ENCODE measurements around the gene COA5. TPM values are rescaled to one million over a fixed set of nuclear protein-coding genes. Genes with fewer than 3 reads are reported as not detected.

Gene COA5, protein sequence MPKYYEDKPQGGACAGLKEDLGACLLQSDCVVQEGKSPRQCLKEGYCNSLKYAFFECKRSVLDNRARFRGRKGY
- 20.0 and 23.7 TPM in 2 replicates for total RNA-seq

DNA sequence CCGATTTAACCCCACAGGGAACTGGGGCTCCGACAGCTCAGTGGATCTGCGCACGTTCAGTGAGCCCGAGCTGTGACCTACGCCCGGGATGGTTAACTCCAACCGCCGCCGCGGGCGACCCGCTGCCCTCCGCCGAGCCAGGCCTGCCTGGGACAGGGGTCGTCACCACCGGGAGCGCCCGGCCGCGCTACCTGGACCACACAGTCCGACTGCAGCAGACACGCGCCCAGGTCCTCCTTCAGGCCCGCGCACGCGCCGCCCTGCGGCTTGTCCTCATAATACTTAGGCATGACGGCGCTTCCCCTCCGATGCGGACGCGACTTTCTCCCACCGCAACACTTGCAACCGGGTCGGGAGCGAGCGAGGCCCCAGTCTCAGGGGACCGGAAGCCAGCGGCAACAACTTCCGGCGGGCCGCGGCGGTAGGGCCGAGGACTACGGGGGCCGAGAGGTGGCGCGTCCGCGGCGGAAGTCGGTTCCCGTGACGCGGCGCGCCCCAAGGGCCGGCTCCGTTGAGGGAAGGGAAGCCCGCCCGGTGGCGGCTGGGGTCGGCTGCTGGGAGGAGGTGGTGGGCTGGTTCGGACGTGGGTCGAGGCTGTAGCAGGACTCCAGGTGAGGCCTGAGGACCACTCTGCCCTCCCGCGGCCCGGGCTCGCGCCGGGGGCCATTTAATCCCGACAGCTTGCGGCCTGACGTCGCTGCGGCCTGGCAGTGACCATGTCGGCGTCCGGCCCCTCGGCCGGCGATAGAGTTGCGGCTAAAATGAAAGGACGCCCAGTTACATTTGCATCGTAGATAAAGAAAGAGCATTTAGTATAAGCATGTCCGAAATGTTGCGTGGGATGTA is at the start of gene COA5, which contains the start of gene UNC50:
COA5 (minus strand) TSS at position 397 of the 846 bp plus-strand sequence; CDS start at position 290, 107 bp downstream.
UNC50 (plus strand) TSS at position 474 of the 846 bp plus-strand sequence. CDS start 1,171 bp downstream, outside the sequence.
- DNase-seq = peak; percentile 96

DNA sequence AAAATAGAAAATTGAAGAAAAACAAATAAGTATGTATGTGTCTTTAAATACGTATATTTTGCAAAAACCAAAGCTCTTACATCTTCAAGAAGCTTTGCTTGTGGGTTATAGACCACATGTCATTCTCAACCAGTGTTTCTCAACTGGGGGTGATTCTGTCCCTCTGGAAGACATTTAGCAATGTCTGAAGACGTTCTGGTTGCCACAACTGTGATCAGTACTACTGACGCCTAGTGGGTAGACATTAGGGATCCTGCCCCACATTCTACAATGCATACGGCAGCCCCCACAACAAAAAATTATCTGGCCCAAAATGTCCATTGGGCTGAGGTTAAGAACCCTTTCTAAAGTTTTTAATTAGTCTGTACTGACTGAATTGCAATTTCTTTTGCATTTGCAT is 48.5 kb upstream of the COA5 start:
- DNase-seq = no peak

DNA sequence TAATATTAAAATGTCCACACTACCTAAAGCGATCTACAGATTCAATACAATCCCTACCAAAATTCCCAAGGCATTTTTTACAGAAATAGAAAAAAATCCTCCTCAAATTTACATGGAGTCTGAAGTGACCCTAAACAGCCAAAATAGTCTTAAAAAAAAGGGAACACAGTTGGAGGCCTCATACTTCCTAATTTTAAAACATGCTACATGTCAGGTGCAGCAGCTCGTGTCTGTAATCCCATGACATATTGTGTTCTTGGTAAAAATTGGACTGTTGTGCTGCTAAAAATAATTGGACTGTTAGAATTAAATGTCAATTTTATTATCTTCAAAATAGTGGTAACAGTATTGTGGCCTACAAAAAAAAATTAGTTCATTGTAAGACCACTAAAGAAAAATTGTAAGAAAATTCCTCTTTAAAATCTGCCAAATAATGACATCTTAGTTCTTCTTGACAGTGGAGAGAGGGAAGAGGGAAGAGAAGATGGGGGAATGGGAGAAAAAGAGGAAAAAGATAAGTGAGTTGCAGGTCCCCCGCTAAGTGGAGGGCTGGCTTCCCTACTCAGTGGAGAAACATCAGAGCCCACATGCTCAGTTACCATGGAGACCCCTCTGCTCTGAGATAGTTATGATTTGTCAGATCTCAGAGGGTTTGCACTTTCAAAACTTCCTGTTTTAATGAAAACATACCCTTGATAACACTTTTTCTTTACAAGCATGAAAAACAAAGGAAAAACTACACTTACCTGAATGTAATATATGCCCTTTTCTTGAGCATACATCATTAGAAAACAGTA is 46.6 kb upstream of the COA5 start:
- DNase-seq = peak; percentile 52

DNA sequence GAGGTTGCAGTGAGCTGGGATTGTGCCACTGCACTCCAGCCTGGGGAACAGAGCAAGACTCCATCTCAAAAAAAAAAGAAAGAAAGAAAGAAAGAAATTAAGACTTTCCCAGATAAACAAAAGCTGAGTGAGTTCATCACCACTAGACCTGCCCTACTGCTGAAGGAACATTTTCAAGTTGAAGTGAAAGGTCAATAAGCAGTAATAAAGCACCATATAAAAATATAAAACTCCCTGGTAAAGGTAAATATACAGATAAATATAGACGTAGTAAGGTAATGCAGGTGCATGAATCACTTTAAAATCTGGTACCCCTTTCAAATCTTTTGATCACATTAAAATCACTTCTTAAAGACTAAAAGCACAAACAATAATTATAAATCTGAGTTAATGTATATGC is 42.7 kb upstream of the COA5 start:
- no peak for DNase-seq

DNA sequence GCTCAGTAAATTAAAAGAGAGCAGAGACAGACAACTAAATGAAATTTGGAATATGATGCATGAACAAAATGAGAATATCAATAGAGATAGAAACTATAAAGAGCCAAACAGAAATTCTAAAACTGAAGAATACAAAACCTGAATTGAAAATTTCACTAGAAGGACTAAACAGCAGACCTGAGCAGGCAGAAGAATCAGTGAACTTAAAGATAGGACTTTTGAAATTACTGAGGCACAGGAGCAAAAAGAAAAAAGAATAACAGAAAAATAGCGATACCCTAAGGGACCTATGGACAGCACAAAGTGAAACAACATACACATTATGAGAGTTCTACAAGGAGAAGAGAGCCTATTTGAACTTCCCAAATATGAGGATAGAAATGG is 41.7 kb upstream of the COA5 start:
- no peak for DNase-seq

DNA sequence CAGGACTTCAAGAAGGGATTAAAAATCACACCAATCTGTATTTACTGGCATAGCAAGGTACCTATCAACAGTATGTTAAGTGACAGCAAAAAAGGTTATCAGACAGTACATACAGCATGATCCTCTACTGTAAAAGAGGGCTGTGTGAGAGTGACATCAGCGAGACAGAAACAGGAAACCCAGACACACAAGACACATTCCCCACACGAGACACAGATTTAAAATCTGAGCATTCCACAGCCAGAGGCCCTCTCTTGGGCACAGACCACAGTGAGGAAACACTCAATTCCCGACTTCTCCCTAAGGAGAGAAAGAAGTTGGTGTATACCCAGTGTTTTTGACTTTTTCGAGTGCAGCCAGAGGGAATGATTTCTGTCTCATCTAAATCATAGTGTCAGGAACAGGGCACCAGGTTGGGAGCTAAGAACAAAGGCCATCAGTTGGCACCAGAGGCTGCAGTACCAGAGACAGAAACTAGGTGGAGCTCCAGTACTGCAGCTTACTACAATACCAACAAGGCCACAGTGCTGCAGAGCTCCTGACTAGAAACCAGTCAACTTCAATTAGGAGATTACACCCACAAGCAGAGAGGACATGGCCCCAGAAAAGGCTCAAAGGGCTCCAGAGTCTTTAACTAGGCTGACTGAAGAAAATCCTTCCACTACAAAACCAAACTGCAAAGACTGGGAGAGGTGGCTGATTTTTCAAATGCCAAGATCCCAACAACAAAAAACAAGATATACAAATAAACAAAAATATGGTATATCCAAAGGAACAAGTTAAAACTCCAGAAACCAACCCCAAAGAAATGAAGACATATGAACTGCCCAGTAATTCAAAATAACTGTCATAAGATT is 41.1 kb upstream of the COA5 start:
- peak; percentile 93 for DNase-seq

DNA sequence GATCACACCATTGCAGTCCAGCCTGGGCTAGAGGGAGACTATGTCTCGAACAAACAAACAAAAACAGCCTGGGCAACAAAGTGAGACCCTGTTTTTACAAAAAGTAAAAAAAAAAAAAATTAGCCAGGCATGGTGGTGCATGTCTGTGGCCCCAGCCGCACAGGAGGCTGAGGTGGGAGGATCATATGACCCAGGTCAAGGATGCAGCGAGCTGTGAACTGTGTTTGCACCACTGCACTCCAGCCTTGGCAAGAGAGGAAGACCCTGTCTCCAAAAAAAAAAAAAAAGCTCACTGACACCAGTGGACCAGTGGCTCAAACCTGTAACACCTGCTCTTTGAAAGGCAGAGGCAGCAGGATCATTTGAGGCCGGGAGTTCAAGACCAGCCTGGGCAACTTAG is 40.1 kb upstream of the COA5 start:
- no peak for DNase-seq

DNA sequence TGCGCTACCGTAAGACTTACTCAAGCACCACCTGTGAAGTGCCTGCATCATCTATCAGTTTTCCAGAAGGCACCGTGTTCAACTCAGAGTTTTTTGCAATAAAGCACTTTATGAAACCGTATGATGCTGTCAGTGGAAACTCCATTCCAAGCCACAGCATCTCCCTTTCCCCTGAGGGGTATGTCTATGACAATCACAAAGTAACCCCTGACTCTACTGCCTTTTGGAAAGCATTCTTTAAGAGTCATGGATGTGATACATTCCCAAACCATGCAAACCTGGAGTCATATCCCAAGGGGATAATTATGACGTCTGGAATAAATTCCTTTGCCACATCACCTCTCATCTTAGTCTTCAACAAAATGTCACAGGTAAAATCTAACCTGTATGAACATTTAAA is 39.3 kb upstream of the COA5 start:
- DNase-seq = no peak

DNA sequence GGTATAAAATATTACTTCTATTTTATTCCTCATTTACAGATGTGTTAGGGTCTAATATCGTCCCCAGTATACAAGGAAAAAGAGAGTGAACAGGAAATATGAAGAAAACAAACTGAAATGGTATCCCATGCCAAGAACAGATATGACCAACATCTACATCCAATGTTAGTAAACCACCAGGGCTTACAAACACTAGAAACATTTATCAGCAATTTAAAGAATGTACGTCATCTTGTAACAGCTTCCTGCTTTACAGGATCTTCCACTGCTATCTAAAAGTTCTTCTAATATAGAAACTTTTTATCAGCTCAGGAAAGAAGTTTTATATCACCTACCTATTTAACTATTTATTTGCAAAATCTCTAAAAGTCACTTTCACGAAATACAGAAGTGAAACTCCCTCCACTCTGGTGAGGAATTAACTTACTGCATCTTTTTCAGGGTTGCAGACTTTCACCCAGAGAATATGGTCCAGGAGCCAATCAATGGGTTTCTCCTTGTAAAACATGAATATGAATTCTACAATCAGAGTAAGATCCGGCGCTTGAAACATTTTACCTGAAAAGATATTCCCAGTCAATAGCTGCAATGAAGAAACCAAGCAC is 35.3 kb upstream of the COA5 start:
- no peak for DNase-seq

DNA sequence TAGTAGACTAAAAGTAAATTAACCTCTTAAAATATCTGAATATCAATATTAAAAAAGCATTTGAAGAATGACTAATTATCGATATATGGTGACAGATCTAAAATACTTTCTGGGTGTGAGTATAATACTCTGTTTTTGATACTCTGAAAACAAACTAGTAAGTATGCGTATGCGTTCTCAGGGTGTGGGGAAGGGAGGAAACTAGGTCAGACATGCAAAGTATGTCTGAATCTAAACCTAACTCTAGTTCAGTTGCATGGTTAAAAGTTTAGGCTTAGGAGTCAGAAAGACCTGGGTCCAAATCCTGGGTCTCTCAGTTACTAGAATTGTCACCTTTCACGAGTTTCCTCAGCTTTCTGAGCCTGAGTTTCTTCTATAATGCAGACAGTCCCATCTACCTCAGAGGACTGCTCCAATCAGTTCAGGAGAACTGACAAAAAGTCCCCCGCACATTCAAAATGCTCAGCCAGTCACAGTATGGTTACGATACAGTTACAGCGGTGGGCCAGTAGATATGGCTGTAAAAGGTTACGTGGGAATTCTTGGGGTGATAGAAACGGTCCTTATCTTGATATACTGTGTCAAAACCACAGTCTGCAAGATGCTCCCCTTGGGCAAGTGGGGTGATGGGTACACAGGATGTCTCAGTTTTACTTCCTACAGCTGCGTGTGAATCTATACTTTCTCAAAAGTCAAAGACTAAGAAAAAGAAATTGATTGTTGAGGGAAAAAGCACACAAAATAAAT is 29.3 kb upstream of the COA5 start:
- no peak for DNase-seq

DNA sequence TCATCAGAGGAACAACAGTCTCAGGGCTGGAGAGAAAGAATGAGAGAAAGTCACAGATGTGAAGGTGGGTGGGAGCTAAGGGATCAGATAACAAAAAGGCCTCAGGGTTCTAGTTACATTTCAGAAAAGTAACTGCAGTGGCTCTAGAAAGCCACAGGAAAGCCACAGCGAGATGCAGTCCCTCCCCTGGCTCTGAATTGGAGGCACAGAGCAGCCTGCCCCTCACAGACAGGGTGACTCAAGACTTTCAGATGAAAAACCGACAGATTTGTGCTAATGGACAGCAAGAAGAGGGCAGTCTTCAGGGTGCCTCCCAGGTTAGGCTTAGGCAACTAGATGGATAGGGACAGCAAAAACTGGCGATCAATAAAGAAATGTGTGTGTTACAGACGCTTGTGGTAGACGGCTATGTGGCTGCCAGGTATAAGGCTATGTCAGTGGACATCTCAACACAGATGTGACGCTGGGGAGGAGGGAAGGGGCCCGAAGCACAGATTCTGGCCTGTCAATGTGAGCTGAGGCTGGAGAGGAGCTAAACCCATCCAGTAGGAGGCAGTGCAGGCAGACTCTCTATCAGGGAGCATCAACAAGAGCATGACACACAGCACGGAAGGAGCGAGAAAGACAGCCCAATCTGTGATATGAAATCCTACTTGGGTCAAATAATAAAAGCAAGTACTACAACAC is 26.2 kb upstream of the COA5 start:
- DNase-seq = peak; percentile 48

DNA sequence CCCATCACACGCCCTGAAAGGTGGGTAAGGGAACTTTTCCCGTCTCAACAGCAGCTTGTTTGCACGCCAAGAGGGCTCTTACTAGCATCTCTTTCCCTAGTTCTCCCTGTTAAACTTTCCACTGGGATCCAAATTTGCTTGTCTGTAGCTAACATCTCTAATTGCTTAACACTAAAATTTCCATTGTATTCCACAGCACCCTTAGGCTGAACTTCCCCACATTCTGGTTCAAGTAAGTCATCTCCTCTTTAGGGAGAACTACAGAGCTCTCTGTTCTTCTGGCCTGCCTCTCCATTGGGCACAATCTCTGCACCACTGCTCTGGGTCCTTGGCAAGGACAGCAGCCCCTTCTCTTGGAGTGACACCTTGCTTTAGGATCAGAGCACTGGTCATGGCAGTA is 24.0 kb upstream of the COA5 start:
- no peak for DNase-seq

DNA sequence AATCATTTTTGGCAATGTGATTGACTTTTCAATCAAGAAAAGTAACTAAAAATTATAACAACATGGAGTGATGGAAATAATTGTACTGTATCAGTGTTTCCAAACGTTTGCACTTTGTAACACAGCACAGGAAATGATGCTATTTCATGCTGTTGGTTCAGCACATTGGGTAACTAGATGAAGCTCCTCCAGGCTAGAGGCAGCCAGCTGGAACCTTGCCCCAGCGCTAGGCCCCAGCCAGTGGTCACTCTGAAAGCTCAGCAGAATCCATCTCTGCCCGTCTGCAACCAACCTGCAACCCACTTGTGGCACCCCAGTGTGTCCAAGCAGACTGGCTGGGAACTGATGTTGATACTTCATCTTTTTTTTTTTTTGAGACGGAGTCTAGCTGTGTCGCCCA is 15.3 kb upstream of the COA5 start:
- peak; percentile 75 for DNase-seq

DNA sequence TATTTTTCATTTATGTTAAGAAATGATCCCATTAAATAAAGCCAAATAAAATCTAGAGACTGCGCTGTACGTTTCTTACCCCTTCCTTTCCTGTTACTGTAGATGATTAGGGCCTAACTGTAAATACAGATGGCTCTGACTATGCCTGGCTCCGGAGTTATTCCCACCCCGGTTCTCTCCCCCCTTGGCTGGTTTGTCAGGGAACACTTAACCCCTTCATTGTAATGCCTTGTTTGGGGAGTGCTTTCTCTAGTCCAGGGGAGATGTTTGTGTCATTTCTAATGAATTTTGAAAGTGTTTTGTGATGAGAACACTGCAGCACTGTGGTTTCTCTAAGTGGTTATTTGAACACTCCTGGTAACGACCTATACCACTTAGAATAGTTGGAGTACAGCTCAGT is 8.8 kb upstream of the COA5 start:
- no peak for DNase-seq

DNA sequence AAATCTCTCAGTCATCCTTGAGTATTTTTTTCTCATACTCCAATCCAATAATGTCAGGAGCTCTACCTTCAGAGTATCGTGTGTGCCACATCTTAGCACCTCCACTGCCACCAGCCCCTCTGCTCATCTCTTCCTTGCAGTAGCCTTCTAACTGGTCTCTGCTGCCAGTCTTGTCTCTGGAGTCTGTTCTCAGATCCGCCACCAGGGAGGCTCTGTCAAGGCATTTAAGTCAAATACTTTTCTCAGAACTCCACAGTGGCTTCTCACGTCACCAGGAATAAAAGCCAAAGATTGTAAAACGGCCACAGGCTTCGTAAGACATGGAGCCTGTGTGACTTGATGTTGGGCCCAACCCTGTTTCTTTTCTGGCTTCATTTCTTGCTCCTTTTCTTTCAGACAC is 7.2 kb upstream of the COA5 start:
- DNase-seq = peak; percentile 36

DNA sequence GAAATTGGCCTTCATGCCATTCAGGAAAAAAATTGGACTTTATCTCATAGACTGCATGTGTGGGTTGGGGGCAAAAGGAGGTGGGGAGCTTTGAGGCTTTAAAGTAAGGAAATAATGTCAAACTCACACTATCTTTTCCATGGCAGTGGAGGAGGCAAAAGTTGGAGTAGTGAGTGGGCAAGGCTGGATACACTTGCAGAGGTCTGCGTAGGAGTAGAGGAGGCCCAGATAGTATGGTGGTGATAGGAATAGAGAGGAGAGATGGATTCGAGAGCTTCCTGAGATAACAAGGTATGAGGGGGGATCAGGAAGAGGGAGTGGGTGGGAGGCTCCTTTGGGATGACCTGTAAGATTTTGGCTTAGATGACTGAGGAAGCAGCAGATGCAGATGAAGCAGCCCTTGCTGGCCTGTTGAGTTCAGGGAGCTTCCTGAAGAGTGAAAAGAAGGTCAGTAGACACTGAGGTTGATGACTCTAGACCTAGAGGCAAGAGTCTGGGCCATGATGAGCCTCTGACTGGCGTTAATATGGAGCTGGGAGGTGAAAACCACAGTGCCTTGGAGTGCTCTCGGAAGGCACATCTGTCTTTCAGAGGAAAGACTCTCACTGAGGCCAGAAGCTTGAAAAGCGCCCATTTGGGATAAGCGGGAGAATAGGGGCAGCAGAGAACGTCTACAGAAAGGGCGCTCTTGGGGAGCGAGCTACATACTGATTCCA is 5.9 kb upstream of the COA5 start:
- DNase-seq = no peak

DNA sequence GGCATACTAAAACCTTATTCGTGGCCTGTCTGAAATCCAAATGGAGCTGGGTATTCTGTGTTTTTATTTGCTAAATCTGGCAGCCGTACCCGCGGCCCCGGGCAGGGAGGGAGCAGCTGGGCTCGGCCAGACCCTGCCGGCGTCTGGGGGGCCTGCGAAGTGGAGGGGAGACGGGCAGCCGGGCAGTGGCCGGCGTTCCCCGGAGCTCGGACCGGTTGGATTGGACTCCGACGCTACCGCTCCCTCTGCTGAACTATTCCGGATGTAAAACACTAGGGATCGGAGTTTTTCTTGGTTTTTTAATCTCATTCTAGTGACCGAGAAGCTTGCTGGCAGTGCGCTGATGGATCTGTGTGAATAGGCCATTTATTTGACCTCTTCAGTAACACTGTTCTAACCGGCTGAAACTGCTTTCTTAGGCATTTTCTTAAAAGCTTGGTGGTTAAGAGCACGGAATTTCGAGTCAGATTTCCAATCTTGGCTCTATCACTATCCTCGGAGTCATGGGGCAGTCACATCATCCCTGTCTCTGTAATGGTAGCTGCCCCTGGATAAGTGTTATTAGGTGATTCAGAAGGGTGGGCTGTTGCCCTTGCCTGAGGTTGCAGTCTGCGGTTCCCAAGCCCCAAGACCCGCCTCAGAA is 771 bp upstream of the COA5 start:
- peak; percentile 67 for DNase-seq

DNA sequence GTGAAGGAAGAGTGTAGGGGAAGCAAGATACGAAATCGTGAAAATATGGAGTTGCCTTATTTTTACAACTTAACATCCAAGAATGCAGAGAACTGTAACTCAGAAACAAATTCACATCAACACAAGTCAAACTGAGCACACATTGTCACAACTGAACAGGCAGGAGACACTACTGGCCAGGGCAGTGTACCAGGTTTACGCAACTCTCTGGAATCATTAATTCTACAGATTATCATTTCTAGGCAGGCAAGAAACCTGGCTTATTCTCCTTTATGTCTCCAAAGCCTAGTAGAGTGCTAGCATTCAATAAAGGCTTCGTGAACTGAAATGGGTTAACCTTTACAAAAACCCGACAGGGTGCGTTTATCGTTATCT is 584 bp downstream of the COA5 start:
- peak; percentile 32 for DNase-seq

DNA sequence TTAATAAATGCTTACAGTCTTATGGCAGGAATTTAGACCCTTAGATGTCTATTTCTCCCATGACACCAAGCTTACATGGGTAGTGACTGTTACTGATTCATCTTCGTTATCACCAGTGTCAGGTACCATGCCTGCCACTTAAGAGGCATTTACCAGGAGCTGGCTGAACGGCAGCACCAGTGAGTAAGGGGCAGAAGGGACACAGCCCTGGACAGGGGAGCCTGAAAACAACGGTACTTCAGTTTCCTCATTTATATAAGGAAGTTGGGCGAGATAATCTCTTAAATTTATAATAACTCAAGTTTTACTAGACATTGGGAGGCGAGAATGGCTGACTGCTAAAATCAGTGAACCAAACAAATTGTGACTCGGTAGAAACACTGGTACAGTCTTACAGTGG is 1.2 kb downstream of the COA5 start:
- no peak for DNase-seq

DNA sequence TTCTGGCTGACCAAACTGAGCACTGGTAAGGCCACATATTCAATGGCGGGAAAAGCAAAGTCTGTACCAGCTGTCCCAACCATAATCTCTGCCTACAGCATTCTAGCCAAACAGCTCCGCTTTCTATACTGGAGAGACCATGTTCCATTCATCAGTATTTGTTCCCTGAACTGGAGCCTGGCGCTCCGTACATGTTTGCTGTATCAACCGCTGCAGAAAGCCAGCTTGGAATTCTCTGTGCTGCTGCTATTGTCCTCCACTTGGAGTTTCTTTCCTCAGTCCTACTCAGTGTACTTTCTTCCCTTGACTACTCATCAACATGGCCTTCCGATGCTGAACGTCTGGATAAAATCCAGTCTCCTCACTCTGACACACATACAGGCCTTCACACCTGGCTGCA is 1.9 kb downstream of the COA5 start:
- no peak for DNase-seq
